ENCODE data around the gene SYCE3.
"Not testable (repeated sequence)": the region's sequence is repeated elsewhere in the genome, so short reads cannot be mapped to it uniquely, and the experiment has no call there.

- not testable (repeated sequence) for TF ChIP-seq CTCF (IDR thresholded peaks at IDR 0.05; ENCODE audit: insufficient read depth, low read length, poor library complexity, severe bottlenecking); EZH2phosphoT487 (conservative IDR thresholded peaks at IDR 0.05; ENCODE audit: low read length)
Measured at GRCh38 chr22:50541667-50542026, 21.1 kb downstream of the SYCE3 start.
